ES-I3 (cell line): ENCODE data around the gene TTC17.
A peak's percentile ranks its signal among the peaks of the same experiment; 100 is the strongest.

Source experiments
- H3K36me3 ChIP-seq: 2 replicates; pipeline ENCODE4 v1.6.1; 2013; ENCODE audit warnings: mild to moderate bottlenecking, low read length, control low read depth, moderate library complexity; ENCODE audit not compliant: insufficient read depth
- H3K4me1 ChIP-seq: 2 replicates; pipeline ENCODE4 v1.6.1; 2013; ENCODE audit warnings: mild to moderate bottlenecking, control low read depth, low read length; ENCODE audit not compliant: insufficient read depth
- H3K9ac ChIP-seq: 2 replicates; pipeline ENCODE4 v1.6.1; 2013; ENCODE audit warnings: low read depth, mild to moderate bottlenecking, low read length, moderate library complexity
- H3K9me3 ChIP-seq: 2 replicates; pipeline ENCODE4 v1.6.1; 2013; ENCODE audit warnings: mild to moderate bottlenecking, low read length, moderate library complexity; ENCODE audit not compliant: control insufficient read depth, insufficient read depth

The TTC17 gene

GRCh38 chr11:43507171-43507570 is 148.5 kb downstream of the TTC17 start:
- Histone ChIP-seq H3K4me1 (no peaks in the 10 kb centered on the region), H3K9ac (no peak overlapping the region), H3K36me3 (no peaks in the 10 kb centered on the region), H3K9me3 (no peaks in the 10 kb centered on the region)

- H3K9me3 ChIP-seq, result no peaks in the 10 kb centered on the region
- no peak overlapping the region for H3K9ac ChIP-seq
Observed at GRCh38 chr11:43508511-43508918, 149.8 kb downstream of the TTC17 start.

GRCh38 chr11:43511959-43512358 is 153.2 kb downstream of the TTC17 start:
- Histone ChIP-seq H3K9ac (no peak overlapping the region), H3K36me3 (no peaks in the 10 kb centered on the region), H3K4me1 (no peaks in the 10 kb centered on the region), H3K9me3 (no peaks in the 10 kb centered on the region)

More at GRCh38 chr11:43508511-43508918, 149.8 kb downstream of the TTC17 start:
- H3K36me3 ChIP-seq, result no peaks in the 10 kb centered on the region
- no peaks in the 10 kb centered on the region for H3K4me1 ChIP-seq

DNA sequence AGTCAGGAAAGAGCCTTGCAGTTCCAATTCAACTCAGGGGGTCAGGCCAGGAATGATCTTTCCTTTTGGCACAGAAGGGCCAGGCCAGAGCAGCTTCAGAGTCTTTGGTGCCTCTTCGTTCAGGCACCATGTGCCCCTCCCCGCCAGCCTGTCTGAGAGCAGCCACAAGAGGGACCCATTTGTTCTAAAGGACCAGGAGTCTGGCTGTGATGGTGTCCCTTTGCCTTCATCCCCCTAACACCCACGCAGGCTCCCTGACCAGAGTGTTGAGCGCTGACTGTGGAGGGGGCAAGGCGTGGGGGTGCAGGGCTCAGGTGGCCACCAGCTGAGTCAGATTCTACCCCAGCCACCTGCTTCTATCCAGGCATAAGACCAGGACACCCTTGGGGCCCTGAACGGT is 156.4 kb downstream of the TTC17 start:
- H3K9ac ChIP-seq, result no peak overlapping the region
- H3K9me3 ChIP-seq, result no peaks in the 10 kb centered on the region
- H3K4me1 ChIP-seq, result no peaks in the 10 kb centered on the region
- no peaks in the 10 kb centered on the region for H3K36me3 ChIP-seq

DNA sequence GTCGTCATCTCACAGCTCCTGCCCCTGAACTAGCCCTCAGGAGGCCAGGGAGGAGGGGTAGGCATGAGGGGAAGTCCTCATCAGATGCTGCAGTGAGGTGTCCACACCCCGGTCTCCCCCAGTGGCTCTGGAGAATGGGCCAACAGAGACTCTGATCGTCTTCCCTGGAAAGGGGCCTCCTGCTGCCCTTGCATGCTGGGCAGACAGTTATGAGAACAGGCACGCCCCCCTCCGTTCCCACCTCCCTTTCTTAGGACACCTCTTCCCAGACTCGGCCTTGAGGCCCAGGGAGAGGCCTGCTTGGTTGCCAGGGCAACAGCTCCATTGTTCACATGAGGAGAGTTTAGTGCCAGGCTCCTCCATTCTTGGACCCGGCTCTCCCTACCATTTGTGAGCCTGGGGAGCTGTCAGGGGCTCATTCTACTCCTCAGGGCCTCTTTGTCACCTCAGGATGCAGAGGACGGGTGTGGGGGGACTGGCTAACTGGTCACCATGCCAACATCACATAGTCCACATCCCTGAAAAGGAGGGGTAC is 157.7 kb downstream of the TTC17 start:
- Histone ChIP-seq H3K9me3 (no peaks in the 10 kb centered on the region; the same call in 1 of the 2 replicates), H3K9ac (no peak overlapping the region), H3K36me3 (no peaks in the 10 kb centered on the region), H3K4me1 (no peaks in the 10 kb centered on the region)

DNA sequence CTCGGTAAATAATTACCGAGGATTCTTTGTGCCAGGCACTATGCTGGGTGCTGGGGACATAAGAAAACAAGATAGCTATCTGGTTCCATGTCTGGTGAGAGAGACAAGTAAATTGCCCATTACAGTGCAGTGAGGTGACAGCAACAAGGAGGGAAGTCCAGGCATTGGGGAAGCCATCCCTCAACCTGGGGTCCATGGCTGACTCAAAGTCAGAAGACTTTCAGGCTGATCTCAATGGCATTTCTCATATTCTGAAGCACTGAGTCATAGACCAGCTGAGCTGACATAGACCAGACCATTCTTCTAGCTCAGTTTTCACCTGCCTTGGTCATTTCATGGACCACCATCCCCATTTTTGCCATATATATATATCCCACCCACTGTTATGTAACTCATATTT is 158.8 kb downstream of the TTC17 start:
- H3K4me1 ChIP-seq, result no peaks in the 10 kb centered on the region
- H3K9me3 ChIP-seq, result no peaks in the 10 kb centered on the region; the same call in 1 of the 2 replicates
- H3K9ac ChIP-seq, result no peak overlapping the region
- no peaks in the 10 kb centered on the region for H3K36me3 ChIP-seq

DNA sequence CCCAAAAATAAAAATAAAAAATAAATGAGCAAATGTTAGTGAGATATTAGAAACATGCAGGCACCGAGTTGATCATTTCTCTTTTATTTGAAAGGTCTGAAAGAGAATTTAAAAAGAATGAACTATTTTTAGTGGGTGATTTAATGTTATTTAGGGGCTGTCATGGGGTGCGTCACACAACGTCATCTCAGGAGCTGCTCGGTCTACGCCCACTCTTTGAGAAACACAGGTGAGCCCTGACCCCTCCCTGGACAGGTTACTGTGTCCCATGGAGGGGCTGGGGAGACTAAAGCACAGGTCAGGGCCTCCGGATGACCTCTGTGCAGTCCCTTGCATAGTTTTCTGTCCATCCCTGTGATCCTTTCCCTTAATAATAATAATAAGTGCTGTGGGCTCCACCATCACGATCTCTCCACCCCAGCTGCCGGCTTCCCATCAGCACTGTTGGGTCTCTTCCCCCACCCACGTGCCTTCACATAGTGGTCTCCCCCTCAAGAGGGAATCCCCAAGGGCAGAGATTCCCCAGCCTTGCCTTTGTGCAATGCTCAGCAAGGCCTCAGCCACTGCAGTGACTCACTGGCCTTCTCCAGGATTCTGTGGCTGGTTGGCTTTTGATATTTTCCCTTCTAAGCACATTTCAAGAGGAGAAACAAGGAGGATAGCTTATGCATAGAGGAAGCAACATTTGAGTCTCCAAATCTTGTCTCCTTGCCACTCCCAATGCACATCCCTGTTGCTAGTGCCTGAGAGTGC is 159.9 kb downstream of the TTC17 start:
- Histone ChIP-seq H3K9ac (no peak overlapping the region), H3K4me1 (no peaks in the 10 kb centered on the region)

GRCh38 chr11:43521471-43521870 is 162.8 kb downstream of the TTC17 start:
- Histone ChIP-seq H3K9ac (no peak overlapping the region), H3K9me3 (no peaks in the 10 kb centered on the region; the same call in 1 of the 2 replicates), H3K4me1 (no peaks in the 10 kb centered on the region), H3K36me3 (no peaks in the 10 kb centered on the region)

More for the DNA sequence above, 159.9 kb downstream of the TTC17 start:
- Histone ChIP-seq H3K9me3 (no peaks in the 10 kb centered on the region; the same call in 1 of the 2 replicates), H3K36me3 (no peaks in the 10 kb centered on the region)

GRCh38 chr11:43523632-43524031 is 164.9 kb downstream of the TTC17 start:
- H3K4me1 ChIP-seq, result no peaks in the 10 kb centered on the region
- no peaks in the 10 kb centered on the region for H3K36me3 ChIP-seq

GRCh38 chr11:43532041-43532440 is 173.3 kb downstream of the TTC17 start:
- H3K9ac ChIP-seq, result no peak overlapping the region
- H3K4me1 ChIP-seq, result no peaks in the 10 kb centered on the region
- no peaks in the 10 kb centered on the region for H3K9me3 ChIP-seq
- no peaks in the 10 kb centered on the region for H3K36me3 ChIP-seq

More at GRCh38 chr11:43523632-43524031, 164.9 kb downstream of the TTC17 start:
- H3K9me3 ChIP-seq, result no peaks in the 10 kb centered on the region; the same call in 1 of the 2 replicates
- H3K9ac ChIP-seq, result no peak overlapping the region

- Histone ChIP-seq H3K36me3 (no peaks in the 10 kb centered on the region), H3K9ac (peak overlapping the region; percentile 17; the same call in 1 of the 2 replicates), H3K4me1 (peaks cover 5% of the 10 kb centered on the region; the same call in 1 of the 2 replicates), H3K9me3 (no peaks in the 10 kb centered on the region)
Observed at GRCh38 chr11:43537833-43538615, 179.3 kb downstream of the TTC17 start.

DNA sequence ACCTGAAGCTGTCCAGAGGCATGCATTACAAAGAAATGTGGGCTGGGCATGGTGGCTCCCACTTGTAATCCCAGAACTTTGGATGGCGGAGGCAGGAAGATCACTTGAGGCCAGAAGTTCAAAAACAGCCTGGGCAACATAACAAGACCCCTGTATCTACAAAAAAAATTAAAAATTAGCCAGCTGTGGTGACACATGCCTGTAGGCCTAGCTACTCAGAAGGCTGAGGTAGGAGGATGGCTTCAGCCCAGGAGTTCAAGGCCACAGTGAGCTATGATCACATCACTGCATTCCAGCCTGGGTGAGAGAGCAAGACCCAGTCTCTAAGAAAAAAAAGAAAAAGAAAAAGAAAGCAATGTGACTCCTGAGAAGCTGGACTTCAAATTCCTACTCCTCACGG is 183.3 kb downstream of the TTC17 start:
- Histone ChIP-seq H3K4me1 (peaks cover 5% of the 10 kb centered on the region; the same call in 1 of the 2 replicates), H3K9ac (no peak overlapping the region), H3K36me3 (no peaks in the 10 kb centered on the region), H3K9me3 (no peaks in the 10 kb centered on the region)

DNA sequence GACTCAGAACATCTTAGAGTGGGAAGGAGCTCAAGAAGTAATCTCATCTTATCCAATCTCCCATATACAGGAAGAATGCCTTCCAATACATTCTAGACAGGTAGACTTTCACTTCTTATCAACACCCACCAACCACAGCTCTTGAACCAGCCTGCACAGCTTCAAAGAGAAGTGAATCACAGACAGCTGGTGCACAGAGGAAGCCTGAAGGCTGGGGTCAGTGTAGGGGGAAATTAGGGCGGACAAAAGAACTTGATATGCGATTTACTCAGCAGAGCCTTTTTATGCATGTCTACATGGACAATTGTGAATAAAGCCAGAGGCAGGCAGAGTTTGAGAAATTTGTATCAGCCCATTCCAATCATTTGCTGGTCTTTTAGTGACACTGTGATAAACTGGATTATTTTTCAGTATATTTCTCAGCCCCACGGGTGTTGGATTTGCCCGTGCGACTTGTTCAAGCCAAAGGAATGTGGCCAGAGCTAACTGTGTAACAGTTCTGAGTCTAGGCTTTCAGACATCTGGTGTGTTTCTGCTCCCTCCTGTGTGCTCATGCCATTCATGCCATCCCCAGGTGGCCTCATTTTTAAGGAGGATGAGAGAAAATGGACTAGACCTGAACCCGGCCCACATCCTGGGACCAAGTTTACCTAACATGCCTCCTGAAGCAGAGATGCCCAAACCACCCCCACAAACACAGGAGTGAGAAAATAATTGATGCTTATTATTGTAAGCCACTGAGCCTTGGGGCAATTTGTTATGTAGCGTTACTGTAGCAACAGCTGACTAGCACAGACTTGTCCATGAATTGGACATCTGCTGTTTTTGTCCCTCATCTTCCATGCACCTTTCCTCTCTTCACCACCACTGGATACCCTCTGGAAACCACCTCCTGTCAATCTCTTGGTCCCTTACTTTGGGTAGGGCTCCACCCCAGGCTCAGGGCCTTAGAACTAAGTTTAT is 184.3 kb downstream of the TTC17 start:
- no peak overlapping the region for H3K9ac ChIP-seq
- H3K4me1 ChIP-seq, result peaks cover 3% of the 10 kb centered on the region; the same call in 1 of the 2 replicates
- H3K36me3 ChIP-seq, result no peaks in the 10 kb centered on the region
- no peaks in the 10 kb centered on the region for H3K9me3 ChIP-seq
